CD8-positive, alpha-beta memory T cell (primary cell): ENCODE data around the gene RPL13A. TPM values are rescaled to one million over a fixed set of nuclear protein-coding genes. Genes with fewer than 3 reads are reported as not detected.

Source experiments
- CTCF ChIA-PET: fragments of 350-600 bp; sonication (Branson Sonifier 250); formaldehyde crosslinking; loops from one replicate; lab custom pipeline; 2021; ENCODE audit warnings: antibody characterized with exemption; lab: Charles Lee
- POLR2A ChIA-PET: fragments of 350-600 bp; sonication (Branson Sonifier 250); formaldehyde crosslinking; loops from one replicate; lab custom pipeline; 2021; ENCODE audit warnings: antibody characterized with exemption; lab: Charles Lee
- DNase-seq, 5 donors: peaks; one replicate each; pipeline versions ENCODE4 v3.0.0 to v3.0.0-alpha.2; 2020 to 2022; ENCODE audit warnings: mixed read lengths in 1 of 5
- H3K27ac ChIP-seq: one replicate; pipeline ENCODE4 v1.7.0; 2013; ENCODE audit warnings: low read depth, mild to moderate bottlenecking, low read length, moderate library complexity
- H3K27me3 ChIP-seq: 2 replicates; pipeline ENCODE4 v1.7.0; 2013; ENCODE audit warnings: low read length, mild to moderate bottlenecking; ENCODE audit not compliant: insufficient read depth, poor library complexity, severe bottlenecking
- H3K36me3 ChIP-seq: 2 replicates; pipeline ENCODE4 v1.7.0; 2013; ENCODE audit warnings: mild to moderate bottlenecking, low read length, moderate library complexity; ENCODE audit not compliant: insufficient read depth
- H3K4me1 ChIP-seq: 2 replicates; pipeline ENCODE4 v1.7.0; 2013; ENCODE audit warnings: mild to moderate bottlenecking, low read length, moderate library complexity; ENCODE audit not compliant: insufficient read depth
- H3K4me3 ChIP-seq: 2 replicates; pipeline ENCODE4 v1.7.0; 2013; ENCODE audit warnings: mild to moderate bottlenecking, low read length
- H3K9me3 ChIP-seq: 2 replicates; pipeline ENCODE4 v1.7.0; 2013; ENCODE audit warnings: mild to moderate bottlenecking, low read length
- H3K27ac Mint-ChIP-seq, 8 donors: one replicate each; pipeline ENCODE4 v1.8.0; 2020 to 2021; ENCODE audit warnings: mixed read lengths in 8 of 8, mild to moderate bottlenecking in 6 of 8, inconsistent platforms in 3 of 8, moderate library complexity in 3 of 8
- H3K27me3 Mint-ChIP-seq, 2 donors: one replicate each; pipeline ENCODE4 v1.8.0; 2020 to 2021; ENCODE audit warnings: mixed read lengths in 2 of 2, mild to moderate bottlenecking in 1 of 2, moderate library complexity in 1 of 2
- H3K36me3 Mint-ChIP-seq, 3 donors: one replicate each; pipeline ENCODE4 v1.8.0; 2020 to 2021; ENCODE audit warnings: mixed read lengths in 3 of 3, inconsistent platforms in 1 of 3, mild to moderate bottlenecking in 1 of 3
- H3K4me1 Mint-ChIP-seq, 3 donors: one replicate each; pipeline ENCODE4 v1.8.0; 2020 to 2021; ENCODE audit warnings: mixed read lengths in 3 of 3, inconsistent platforms in 1 of 3, mild to moderate bottlenecking in 1 of 3
- H3K4me3 Mint-ChIP-seq, 7 donors: one replicate each; pipeline ENCODE4 v1.8.0; 2020 to 2021; ENCODE audit warnings: mixed read lengths in 7 of 7, mild to moderate bottlenecking in 6 of 7, moderate library complexity in 4 of 7, inconsistent platforms in 2 of 7
- H3K9me3 Mint-ChIP-seq, 5 donors: one replicate each; pipeline ENCODE4 v1.8.0; 2020 to 2022; ENCODE audit warnings: mixed read lengths in 5 of 5, mild to moderate bottlenecking in 3 of 5, moderate library complexity in 2 of 5, inconsistent platforms in 1 of 5
- polyA plus RNA-seq: library from polyadenylated mRNA; unstranded; fragments of 300-500 nt; fragmentation: Illumina TruSeq; gene quantifications from one replicate; pipeline ENCODE4 v1.2.3, GENCODE V29; 2021
- total RNA-seq, 2 experiments: library from RNA; stranded (reverse); gene quantifications; one replicate each; pipeline ENCODE4 v1.2.3, GENCODE V29; 2021

The RPL13A gene
- total and polyA plus RNA-seq, 3 experiments from 2014 or later, result 2,679 to 3,912 (median 3,865) TPM

DNA sequence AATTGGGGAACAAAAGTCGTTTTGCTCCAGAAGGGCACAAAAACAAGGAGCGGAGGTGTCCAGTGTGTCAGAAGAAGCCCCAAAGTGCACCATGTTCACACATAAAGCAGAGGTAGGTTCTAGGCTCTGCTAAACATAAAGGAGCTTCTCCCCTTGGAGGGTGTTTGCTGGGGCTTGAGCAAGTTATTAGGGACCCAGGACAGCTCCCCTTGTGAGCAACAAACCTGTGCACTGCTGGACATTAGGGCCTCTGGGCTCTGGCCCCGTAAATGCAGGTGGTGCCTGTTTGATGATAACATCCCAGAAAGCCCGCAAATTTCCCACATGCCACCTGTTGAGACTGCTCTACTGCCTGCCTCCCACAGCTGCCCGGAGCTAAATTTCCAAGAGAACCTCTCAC, 51.2 kb downstream of the RPL13A start:
- no peaks in the 10 kb centered on the region for H3K9me3 Mint-ChIP-seq
- POLR2A ChIA-PET, result interaction anchor here (0.6 to 0.7 kb wide), 2 partner anchors 15 to 30 kb away, joined by 4 to 13 read pairs; no protein-coding TSS in a partner anchor
- no peak overlapping the region for H3K27ac ChIP-seq

DNA sequence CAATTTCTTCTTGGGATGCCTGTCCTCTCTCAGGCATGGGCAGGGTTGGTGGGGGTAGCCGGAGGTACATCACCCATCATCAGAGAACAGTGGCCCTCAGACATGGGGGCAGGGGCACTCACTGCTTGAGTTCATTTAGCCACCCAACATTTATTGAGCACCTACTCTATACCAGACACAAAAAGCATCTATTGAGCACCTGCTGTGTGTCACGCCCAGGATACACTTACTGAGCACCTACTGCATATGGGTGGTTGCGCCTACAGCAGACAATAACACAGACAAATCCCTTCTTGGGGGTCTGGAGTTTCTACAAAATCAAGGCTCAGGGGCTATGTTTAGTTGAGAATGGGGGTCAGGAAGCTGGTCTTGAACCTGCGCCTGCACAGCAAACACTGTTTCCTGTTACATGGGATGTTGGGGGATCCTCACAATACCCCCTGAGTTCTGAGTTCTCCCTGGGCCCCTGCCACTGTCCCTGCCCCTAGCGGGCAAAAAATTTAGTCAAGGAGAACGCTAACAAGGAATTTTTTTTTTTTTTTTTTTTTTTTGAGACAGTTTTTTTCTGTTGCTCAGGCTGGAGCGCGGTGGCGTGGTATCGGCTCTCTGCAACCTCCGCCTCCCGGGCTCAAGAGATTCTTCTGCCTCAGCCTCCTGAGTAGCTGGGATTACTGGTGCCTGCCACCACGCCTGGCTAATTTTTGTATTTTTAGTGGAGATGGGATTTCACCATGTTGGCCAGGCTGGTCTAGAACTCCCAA, 52.0 kb downstream of the RPL13A start:
- no peak for DNase-seq
- Mint-ChIP-seq H3K27ac (peak overlapping the region in 1 of 8 donors; percentile 75), H3K4me1 (peaks cover 11 to 17% (median 15%) of the 10 kb centered on the region in 3 donors), H3K27me3 (peaks cover 0 to 1% of the 10 kb centered on the region in 2 donors), H3K4me3 (no peak overlapping the region), H3K36me3 (no peaks in the 10 kb centered on the region), H3K9me3 (no peaks in the 10 kb centered on the region)
- Histone ChIP-seq H3K27me3 (no peaks in the 10 kb centered on the region), H3K4me1 (peaks cover 12% of the 10 kb centered on the region), H3K36me3 (no peaks in the 10 kb centered on the region), H3K27ac (no peak overlapping the region), H3K9me3 (no peaks in the 10 kb centered on the region), H3K4me3 (no peak overlapping the region)
- CTCF ChIA-PET, result interaction anchor here (1.0 to 6.0 kb wide), 2 partner anchors 8 to 33 kb away, joined by 4 to 47 read pairs; no protein-coding TSS in a partner anchor
- POLR2A ChIA-PET, result no interaction called here

More for the DNA sequence above, 51.2 kb downstream of the RPL13A start:
- H3K9me3 ChIP-seq, result no peaks in the 10 kb centered on the region
- DNase-seq, result no peak
- Mint-ChIP-seq H3K36me3 (no peaks in the 10 kb centered on the region), H3K4me1 (peaks cover 13 to 20% (median 14%) of the 10 kb centered on the region in 3 donors), H3K27me3 (no peaks in the 10 kb centered on the region), H3K27ac (no peak overlapping the region), H3K4me3 (no peak overlapping the region)
- no peaks in the 10 kb centered on the region for H3K27me3 ChIP-seq
- CTCF ChIA-PET, result interaction anchor here (0.8 to 6.0 kb wide), 3 partner anchors 9 to 32 kb away, joined by 3 to 47 read pairs (median 4); no protein-coding TSS in a partner anchor
- H3K36me3 ChIP-seq, result no peaks in the 10 kb centered on the region
- H3K4me1 ChIP-seq, result peaks cover 14% of the 10 kb centered on the region
- no peak overlapping the region for H3K4me3 ChIP-seq

Other genes starting within 250 kb of the RPL13A start
- gene SLC6A16, start 162.4 kb upstream of the RPL13A start, total RNA-seq, result 1 to 10 TPM; 1.1 to 1.2 TPM
- 1.7 TPM for gene SLC6A16, start 162.4 kb upstream of the RPL13A start, polyA plus RNA-seq
- 100 to 1,000 TPM; 116 to 127 TPM for gene CD37, start 152.2 kb upstream of the RPL13A start, total RNA-seq
- gene CD37, start 152.2 kb upstream of the RPL13A start, polyA plus RNA-seq, result 188 TPM
- gene TEAD2, start 125.2 kb upstream of the RPL13A start, total RNA-seq, result not detected
- gene TEAD2, start 125.2 kb upstream of the RPL13A start, polyA plus RNA-seq, result not detected
- not detected for gene DKKL1, start 123.7 kb upstream of the RPL13A start, total RNA-seq
- gene DKKL1, start 123.7 kb upstream of the RPL13A start, polyA plus RNA-seq, result not detected
- gene KASH5, start 99.4 kb upstream of the RPL13A start, total RNA-seq, result under 1 TPM in 1 of 2 experiments, not detected in 1; 0.31 TPM
- gene KASH5, start 99.4 kb upstream of the RPL13A start, polyA plus RNA-seq, result not detected
- gene PTH2, start 64.2 kb upstream of the RPL13A start, total RNA-seq, result not detected
- not detected for gene PTH2, start 64.2 kb upstream of the RPL13A start, polyA plus RNA-seq
- gene GFY, start 62.2 kb upstream of the RPL13A start, total RNA-seq, result not detected
- not detected for gene GFY, start 62.2 kb upstream of the RPL13A start, polyA plus RNA-seq
- gene SLC17A7, start 46.1 kb upstream of the RPL13A start, total RNA-seq, result under 1 TPM; 0.07 to 0.09 TPM
- not detected for gene SLC17A7, start 46.1 kb upstream of the RPL13A start, polyA plus RNA-seq
- 100 to 1,000 TPM; 132 to 138 TPM for gene PIH1D1, start 35.8 kb upstream of the RPL13A start, total RNA-seq
- 81.8 TPM for gene PIH1D1, start 35.8 kb upstream of the RPL13A start, polyA plus RNA-seq
- gene ALDH16A1, start 34.4 kb upstream of the RPL13A start, total RNA-seq, result 10 to 100 TPM; 46.7 to 51.8 TPM
- gene ALDH16A1, start 34.4 kb upstream of the RPL13A start, polyA plus RNA-seq, result 32.5 TPM
- gene FLT3LG, start 13.4 kb upstream of the RPL13A start, total RNA-seq, result 10 to 100 TPM; 63.9 to 71.5 TPM
- gene FLT3LG, start 13.4 kb upstream of the RPL13A start, polyA plus RNA-seq, result 148 TPM
- 1,000 to 10,000 TPM; 2,863 to 2,871 TPM for gene RPS11, start 8.8 kb downstream of the RPL13A start, total RNA-seq
- gene RPS11, start 8.8 kb downstream of the RPL13A start, polyA plus RNA-seq, result 1,959 TPM
- 10 to 100 TPM; 16.2 to 16.3 TPM for gene FCGRT, start 25.1 kb downstream of the RPL13A start, total RNA-seq
- gene FCGRT, start 25.1 kb downstream of the RPL13A start, polyA plus RNA-seq, result 52.4 TPM
- gene RCN3, start 40.4 kb downstream of the RPL13A start, total RNA-seq, result 1 to 10 TPM; 1.4 to 1.7 TPM
- gene RCN3, start 40.4 kb downstream of the RPL13A start, polyA plus RNA-seq, result 2.1 TPM
- gene NOSIP, start 92.9 kb downstream of the RPL13A start, total RNA-seq, result 10 to 100 TPM; 62.5 to 64.3 TPM
- 414 TPM for gene NOSIP, start 92.9 kb downstream of the RPL13A start, polyA plus RNA-seq
- 1 to 10 TPM; 1.2 TPM for gene PRRG2, start 93.7 kb downstream of the RPL13A start, total RNA-seq
- 0.24 TPM for gene PRRG2, start 93.7 kb downstream of the RPL13A start, polyA plus RNA-seq
- 10 to 100 TPM; 25.9 to 27.5 TPM for gene PRR12, start 103.6 kb downstream of the RPL13A start, total RNA-seq
- gene PRR12, start 103.6 kb downstream of the RPL13A start, polyA plus RNA-seq, result 0.81 TPM
- 1 to 10 TPM; 5.3 to 5.8 TPM for gene RRAS, start 152.5 kb downstream of the RPL13A start, total RNA-seq
- gene RRAS, start 152.5 kb downstream of the RPL13A start, polyA plus RNA-seq, result 16.0 TPM
- gene SCAF1, start 154.6 kb downstream of the RPL13A start, total RNA-seq, result 10 to 100 TPM; 79.2 to 79.7 TPM
- gene SCAF1, start 154.6 kb downstream of the RPL13A start, polyA plus RNA-seq, result 3.2 TPM
- 100 to 1,000 TPM; 118 to 127 TPM for gene IRF3, start 178.2 kb downstream of the RPL13A start, total RNA-seq
- 81.7 TPM for gene IRF3, start 178.2 kb downstream of the RPL13A start, polyA plus RNA-seq
- 10 to 100 TPM; 68.2 to 70.9 TPM for gene BCL2L12, start 178.3 kb downstream of the RPL13A start, total RNA-seq
- gene BCL2L12, start 178.3 kb downstream of the RPL13A start, polyA plus RNA-seq, result 18.9 TPM
- gene PRMT1, start 189.7 kb downstream of the RPL13A start, total RNA-seq, result 100 to 1,000 TPM; 529 to 537 TPM
- 135 TPM for gene PRMT1, start 189.7 kb downstream of the RPL13A start, polyA plus RNA-seq
- 1 to 10 TPM; 6.9 to 7.2 TPM for gene ADM5, start 202.0 kb downstream of the RPL13A start, total RNA-seq
- 0.91 TPM for gene ADM5, start 202.0 kb downstream of the RPL13A start, polyA plus RNA-seq
- gene CPT1C, start 203.5 kb downstream of the RPL13A start, total RNA-seq, result under 1 TPM; 0.66 to 0.84 TPM
- not detected for gene CPT1C, start 203.5 kb downstream of the RPL13A start, polyA plus RNA-seq